VCaP (cell line): Measurements from ENCODE around the gene RAPGEF1.

Experiments used
- H3K27ac ChIP-seq: fragments of 450-650 bp; 2 replicates; pipeline ENCODE4 v1.5.1; 2017
- TF ChIP-seq, protein P1 (sequence below): fragments of 450-650 bp; conservative IDR thresholded peaks from 2 replicates; pipeline ENCODE4 v1.5.1; 2017; ENCODE audit warnings: mild to moderate bottlenecking, moderate library complexity

Gene RAPGEF1

DNA sequence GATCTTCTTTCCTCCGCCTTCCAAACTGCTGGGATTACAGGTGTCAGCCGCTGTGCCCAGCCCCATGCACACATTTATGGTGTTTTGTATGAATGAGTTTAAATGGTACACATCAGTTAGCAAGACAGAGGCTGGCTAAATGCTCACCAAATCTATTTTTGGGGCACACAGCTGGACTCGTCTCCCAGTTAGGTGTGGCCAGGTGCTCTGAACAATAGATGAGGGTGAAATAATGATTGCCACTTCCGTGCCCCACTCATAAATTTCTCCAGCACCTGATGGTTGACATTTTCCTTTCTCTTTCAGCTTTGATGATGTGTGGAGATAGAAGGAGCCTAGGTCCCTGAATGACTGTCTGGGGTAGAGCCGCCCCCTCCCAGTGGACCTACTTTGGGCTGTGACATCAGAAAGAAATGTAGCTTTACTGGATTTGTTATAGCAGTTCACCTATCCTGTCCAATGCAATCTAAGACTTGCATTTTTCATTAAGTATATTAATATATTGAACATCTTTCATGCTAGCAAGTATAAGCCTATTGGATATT is 8.6 kb upstream of the RAPGEF1 start:
- H3K27ac ChIP-seq = no peak overlapping the region
- TF ChIP-seq, protein P1, sequence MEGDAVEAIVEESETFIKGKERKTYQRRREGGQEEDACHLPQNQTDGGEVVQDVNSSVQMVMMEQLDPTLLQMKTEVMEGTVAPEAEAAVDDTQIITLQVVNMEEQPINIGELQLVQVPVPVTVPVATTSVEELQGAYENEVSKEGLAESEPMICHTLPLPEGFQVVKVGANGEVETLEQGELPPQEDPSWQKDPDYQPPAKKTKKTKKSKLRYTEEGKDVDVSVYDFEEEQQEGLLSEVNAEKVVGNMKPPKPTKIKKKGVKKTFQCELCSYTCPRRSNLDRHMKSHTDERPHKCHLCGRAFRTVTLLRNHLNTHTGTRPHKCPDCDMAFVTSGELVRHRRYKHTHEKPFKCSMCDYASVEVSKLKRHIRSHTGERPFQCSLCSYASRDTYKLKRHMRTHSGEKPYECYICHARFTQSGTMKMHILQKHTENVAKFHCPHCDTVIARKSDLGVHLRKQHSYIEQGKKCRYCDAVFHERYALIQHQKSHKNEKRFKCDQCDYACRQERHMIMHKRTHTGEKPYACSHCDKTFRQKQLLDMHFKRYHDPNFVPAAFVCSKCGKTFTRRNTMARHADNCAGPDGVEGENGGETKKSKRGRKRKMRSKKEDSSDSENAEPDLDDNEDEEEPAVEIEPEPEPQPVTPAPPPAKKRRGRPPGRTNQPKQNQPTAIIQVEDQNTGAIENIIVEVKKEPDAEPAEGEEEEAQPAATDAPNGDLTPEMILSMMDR = no peak

DNA sequence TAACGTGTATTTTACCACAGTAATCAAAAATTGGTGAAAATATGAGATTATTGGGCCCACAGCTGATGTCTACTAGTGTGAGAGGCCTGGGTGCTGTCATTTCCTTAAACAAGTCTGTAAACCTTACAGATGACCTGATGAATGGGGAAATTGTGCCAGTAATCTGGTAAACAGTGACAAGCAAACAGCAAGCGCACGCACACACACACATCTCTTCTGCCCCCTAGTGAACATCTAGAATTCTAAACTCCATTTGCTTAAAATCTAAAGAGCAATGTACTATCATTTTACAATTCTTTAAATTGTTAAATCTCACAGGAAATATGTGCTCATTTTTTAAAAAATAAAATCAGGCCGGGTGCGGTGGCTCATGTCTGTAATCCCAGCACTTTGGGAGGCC is 7.5 kb upstream of the RAPGEF1 start:
- TF ChIP-seq, protein P1 = peak; percentile 88
- no peak overlapping the region for H3K27ac ChIP-seq

DNA sequence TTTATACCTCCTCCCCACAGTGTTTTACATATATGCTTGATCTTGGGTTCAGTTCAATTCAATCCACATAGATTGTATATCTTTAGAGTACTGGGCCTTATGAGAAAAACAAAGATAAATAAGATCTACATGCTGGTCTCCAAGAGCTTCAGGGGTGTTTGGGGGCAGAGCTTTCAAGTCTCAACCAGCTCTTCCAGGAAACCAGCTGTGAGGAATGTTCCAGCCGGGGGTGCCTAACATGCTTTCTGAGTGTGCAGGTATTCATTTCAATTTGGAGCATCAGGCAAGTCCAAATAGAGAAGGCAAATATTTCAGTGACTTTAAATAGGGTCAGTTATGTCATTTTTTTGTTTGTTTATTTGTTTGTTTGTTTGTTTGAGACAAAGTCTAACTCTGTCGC is 5.7 kb upstream of the RAPGEF1 start:
- TF ChIP-seq, protein P1 = no peak
- no peak overlapping the region for H3K27ac ChIP-seq

DNA sequence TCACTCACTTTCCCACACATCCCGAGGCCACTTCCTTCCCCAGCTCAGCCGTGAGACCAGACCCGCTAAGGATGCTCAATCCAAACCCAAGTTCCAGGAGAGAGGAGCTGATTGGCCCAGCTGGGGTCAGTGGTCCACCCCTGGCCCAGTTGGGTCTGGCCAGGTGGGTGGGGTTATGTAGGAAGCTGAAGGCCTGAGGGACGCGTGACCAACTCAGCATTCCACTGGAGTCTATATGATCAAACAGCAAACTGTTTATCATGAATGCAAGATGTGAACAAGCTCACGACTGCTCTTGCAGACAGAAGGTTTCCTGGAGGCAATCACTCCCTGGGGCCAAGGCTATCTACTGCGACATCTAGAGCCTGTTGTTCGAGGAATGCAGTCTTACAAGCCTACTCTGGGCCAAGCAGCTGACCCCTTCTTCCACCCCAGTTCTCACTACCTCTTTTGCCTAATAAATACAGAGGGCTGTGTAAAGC is 4.9 kb upstream of the RAPGEF1 start:
- H3K27ac ChIP-seq = no peak overlapping the region
- TF ChIP-seq, protein P1 = no peak

DNA sequence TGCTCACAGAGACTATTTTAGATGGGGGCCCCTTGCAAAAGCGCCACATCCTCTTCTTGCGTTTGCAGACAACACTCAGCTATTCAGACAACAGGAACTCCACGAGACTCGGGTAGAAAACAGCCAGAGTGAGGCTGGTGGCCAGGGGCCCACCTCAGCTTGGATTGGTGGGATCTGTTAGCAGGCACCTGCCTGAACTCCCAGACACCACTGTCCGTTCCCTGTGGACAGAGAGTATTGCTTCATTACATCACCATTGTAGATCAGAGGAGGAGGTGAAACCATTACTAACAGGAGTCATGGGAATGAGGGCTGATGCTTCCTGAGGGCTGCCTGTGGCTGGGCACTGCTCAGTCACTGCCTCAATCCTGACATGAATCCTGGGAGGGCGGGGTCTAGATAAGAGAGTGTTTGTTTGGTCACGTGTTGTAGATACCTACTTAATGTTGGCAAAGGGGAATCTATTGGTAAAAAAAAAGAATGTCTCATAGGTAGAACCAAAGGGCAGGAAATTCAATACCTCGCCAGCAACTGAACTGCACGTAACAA is 4.4 kb upstream of the RAPGEF1 start:
- H3K27ac ChIP-seq = no peak overlapping the region
- TF ChIP-seq, protein P1 = no peak

DNA sequence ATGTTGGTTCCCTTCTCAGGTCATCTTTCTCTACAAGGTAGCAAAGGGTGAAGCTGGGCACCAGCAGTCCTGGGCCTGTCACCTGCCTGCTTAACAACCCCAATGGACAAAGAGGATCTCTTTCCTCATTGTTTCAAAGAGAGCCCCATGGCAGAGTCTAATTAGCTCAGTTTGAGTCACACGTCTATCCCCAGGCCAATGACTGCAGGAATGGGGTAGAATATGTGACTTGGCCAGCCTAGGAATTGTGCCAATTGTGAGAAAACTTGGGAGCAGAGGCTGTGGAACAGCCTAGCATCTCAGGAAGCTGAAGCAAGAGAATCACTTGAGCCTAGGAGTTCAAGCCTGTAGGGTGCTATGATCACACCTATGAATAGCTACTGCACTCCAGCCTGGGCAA is 3.6 kb upstream of the RAPGEF1 start:
- H3K27ac ChIP-seq = no peak overlapping the region
- TF ChIP-seq, protein P1 = no peak

DNA sequence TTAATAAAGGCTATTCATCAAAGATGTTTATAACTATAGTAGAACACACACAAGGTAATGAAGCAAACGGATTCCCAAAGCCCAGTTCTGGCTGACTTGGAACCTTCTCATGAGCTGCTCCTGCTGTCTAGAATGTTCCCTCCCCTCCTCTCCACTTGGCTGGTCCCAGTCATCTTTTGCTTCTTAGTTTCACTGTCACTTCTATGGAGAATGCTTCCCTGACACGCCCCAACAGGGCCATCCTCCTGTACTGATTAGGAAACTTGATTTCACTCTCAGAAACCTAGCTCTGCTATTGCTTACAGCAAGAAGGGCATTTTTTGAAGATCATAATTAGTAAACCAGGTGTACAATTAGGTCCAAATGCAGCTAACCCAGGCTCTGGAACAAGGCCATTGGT is 3.2 kb upstream of the RAPGEF1 start:
- no peak overlapping the region for H3K27ac ChIP-seq
- TF ChIP-seq, protein P1 = no peak
